GM12878 (cell line): ENCODE results near the gene PSTPIP2. TPM values are rescaled to one million over a fixed set of nuclear protein-coding genes. Genes with fewer than 3 reads are reported as not detected.
A peak's percentile ranks its signal among the peaks of the same experiment; 100 is the strongest.

ENCODE experiments used
- CHD1 ChIP-seq: IDR thresholded peaks from 2 replicates; pipeline ENCODE4 v1.6.1; 2012; ENCODE audit warnings: low read depth, low read length, improper control_type of control experiment
- EGR1 ChIP-seq, 2 experiments: IDR thresholded peaks; 1 replicate in 1 of 2; 2 replicates in 1 of 2; pipeline ENCODE4 v1.6.1; 2011 to 2012; ENCODE audit warnings: low read depth in 2 of 2, low read length in 2 of 2, borderline replicate concordance in 1 of 2, mild to moderate bottlenecking in 1 of 2, moderate library complexity in 1 of 2
- EP300 ChIP-seq, 2 experiments: fragments of 150-350 bp in 1 of 2; IDR thresholded peaks; 2 replicates each; pipeline ENCODE4 v1.6.1; 2011 to 2012; ENCODE audit warnings: low read depth in 2 of 2, low read length in 2 of 2, borderline replicate concordance in 1 of 2, improper control_type of control experiment in 1 of 2, inconsistent platforms in 1 of 2; ENCODE audit not compliant: control insufficient read depth in 1 of 2
- HCFC1 ChIP-seq: fragments of 150-350 bp; IDR thresholded peaks from 2 replicates; pipeline ENCODE4 v1.6.1; 2014; ENCODE audit warnings: low read length
- MTA3 ChIP-seq: IDR thresholded peaks from 2 replicates; pipeline ENCODE4 v1.6.1; 2012; ENCODE audit warnings: low read length, inconsistent platforms, borderline replicate concordance
- NBN ChIP-seq: fragments of 450-650 bp; IDR thresholded peaks from 2 replicates; pipeline ENCODE4 v1.6.1; 2016
- PML ChIP-seq: IDR thresholded peaks from 2 replicates; pipeline ENCODE4 v1.6.1; 2012; ENCODE audit warnings: low read length, inconsistent platforms
- RAD21 ChIP-seq: IDR thresholded peaks from 2 replicates; pipeline ENCODE4 v1.6.1; 2011; ENCODE audit warnings: mild to moderate bottlenecking, low read depth, low read length, moderate library complexity; ENCODE audit not compliant: insufficient read depth
- RB1 ChIP-seq: fragments of 450-650 bp; formaldehyde crosslinking; IDR thresholded peaks from 2 replicates; pipeline ENCODE4 v1.6.1; 2017; ENCODE audit warnings: mild to moderate bottlenecking, borderline replicate concordance
- RBBP5 ChIP-seq: fragments of 200-600 bp; sonication (generic); conservative IDR thresholded peaks from 2 replicates; pipeline ENCODE4 v1.6.1; 2016
- TAF1 ChIP-seq: IDR thresholded peaks from 2 replicates; pipeline ENCODE4 v1.6.1; 2011; ENCODE audit warnings: mild to moderate bottlenecking, low read depth, low read length, borderline replicate concordance
- TCF12 ChIP-seq: IDR thresholded peaks from 2 replicates; pipeline ENCODE4 v1.6.1; 2011; ENCODE audit warnings: low read depth, mild to moderate bottlenecking, low read length
- ZNF274 ChIP-seq: IDR thresholded peaks from one replicate; pipeline ENCODE4 v1.8.0; 2011; ENCODE audit not compliant: insufficient read length, insufficient read depth
- ZNF622 ChIP-seq: fragments of 450-650 bp; IDR thresholded peaks from 2 replicates; pipeline ENCODE4 v1.6.1; 2017; ENCODE audit warnings: mild to moderate bottlenecking, inconsistent platforms
- polyA plus RNA-seq, 11 experiments: library from polyadenylated mRNA; depleted of rRNA in 4 of 11; unstranded in 6 of 11; stranded (reverse) in 5 of 11; fragments of >200 nt; fragmentation: Nextera tagmentation in 4 of 11; fragmentation: Illumina TruSeq in 1 of 11; extraction: Ambion mirVana in 4 of 11; extraction: Trizol in 1 of 11; gene quantifications; 1 replicate in 1 of 11; 2 replicates in 10 of 11; pipeline versions ENCODE4 v1.2.1 to v1.2.3, GENCODE V29; 2011 to 2016; ENCODE audit warnings: inconsistent platforms in 2 of 11, missing spikeins in 2 of 11, low read depth in 1 of 11
- total RNA-seq, 4 experiments: library from RNA; depleted of rRNA in 3 of 4; stranded (reverse); fragments of >200 nt in 3 of 4; fragmentation: Illumina TruSeq in 1 of 4; extraction: Trizol in 1 of 4; gene quantifications; 2 replicates each; pipeline versions ENCODE4 v1.2.1 to v1.2.3, GENCODE V29; 2013 to 2021
- TF ChIP-seq, protein P1 (sequence below): fragments of 450-650 bp; IDR thresholded peaks from 2 replicates; pipeline ENCODE4 v1.6.1; 2017; ENCODE audit warnings: borderline replicate concordance
- TF ChIP-seq, protein P2 (sequence below): IDR thresholded peaks from 2 replicates; pipeline ENCODE4 v1.6.1; 2011; ENCODE audit warnings: borderline replicate concordance, low read depth, mild to moderate bottlenecking, moderate library complexity, mixed read lengths, low read length; ENCODE audit not compliant: insufficient read depth; ENCODE audit errors: extremely low read length
- TF ChIP-seq, protein P3 (sequence below): IDR thresholded peaks from 2 replicates; pipeline ENCODE4 v1.6.1; 2012; ENCODE audit warnings: low read depth, low read length, improper control_type of control experiment
- TF ChIP-seq, protein P4 (sequence below): fragments of 450-650 bp; IDR thresholded peaks from 2 replicates; pipeline ENCODE4 v1.6.1; 2017; ENCODE audit warnings: antibody characterized with exemption, mild to moderate bottlenecking, moderate library complexity
- TF ChIP-seq, protein P5 (sequence below): IDR thresholded peaks from 2 replicates; pipeline ENCODE4 v1.6.1; 2011; ENCODE audit warnings: low read depth, mild to moderate bottlenecking, low read length, moderate library complexity, borderline replicate concordance; ENCODE audit errors: extremely low read depth

The PSTPIP2 gene
- total and polyA plus RNA-seq, 10 of the 15 experiments (the other 5 are each of a cell fraction or from before 2014, with no cell fraction given): 0.69 to 38.4 (median 24.7) TPM

DNA sequence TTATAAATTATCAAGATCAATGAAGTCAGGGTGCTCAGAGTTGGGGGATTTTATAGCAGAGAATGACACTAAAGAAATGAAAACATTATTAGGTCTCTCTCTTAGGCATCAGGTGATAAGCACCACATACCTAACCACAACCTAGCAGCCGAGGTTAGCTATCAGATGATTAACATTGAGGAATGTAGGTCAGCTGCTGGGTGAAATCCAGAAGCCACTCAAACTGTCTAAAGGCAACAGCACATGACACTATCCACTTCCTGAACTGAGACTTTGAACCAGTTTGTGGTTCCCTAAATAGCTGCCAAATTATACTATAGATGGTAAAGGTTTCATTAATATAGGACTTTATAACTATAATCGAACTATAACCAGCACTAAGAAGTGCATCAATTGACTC, 109.6 kb downstream of the PSTPIP2 start (continued):
- TF ChIP-seq, protein P1, sequence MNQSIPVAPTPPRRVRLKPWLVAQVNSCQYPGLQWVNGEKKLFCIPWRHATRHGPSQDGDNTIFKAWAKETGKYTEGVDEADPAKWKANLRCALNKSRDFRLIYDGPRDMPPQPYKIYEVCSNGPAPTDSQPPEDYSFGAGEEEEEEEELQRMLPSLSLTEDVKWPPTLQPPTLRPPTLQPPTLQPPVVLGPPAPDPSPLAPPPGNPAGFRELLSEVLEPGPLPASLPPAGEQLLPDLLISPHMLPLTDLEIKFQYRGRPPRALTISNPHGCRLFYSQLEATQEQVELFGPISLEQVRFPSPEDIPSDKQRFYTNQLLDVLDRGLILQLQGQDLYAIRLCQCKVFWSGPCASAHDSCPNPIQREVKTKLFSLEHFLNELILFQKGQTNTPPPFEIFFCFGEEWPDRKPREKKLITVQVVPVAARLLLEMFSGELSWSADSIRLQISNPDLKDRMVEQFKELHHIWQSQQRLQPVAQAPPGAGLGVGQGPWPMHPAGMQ: no peak
- TF ChIP-seq, protein P2, sequence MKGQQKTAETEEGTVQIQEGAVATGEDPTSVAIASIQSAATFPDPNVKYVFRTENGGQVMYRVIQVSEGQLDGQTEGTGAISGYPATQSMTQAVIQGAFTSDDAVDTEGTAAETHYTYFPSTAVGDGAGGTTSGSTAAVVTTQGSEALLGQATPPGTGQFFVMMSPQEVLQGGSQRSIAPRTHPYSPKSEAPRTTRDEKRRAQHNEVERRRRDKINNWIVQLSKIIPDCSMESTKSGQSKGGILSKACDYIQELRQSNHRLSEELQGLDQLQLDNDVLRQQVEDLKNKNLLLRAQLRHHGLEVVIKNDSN: no peak
- TF ChIP-seq, protein P3, sequence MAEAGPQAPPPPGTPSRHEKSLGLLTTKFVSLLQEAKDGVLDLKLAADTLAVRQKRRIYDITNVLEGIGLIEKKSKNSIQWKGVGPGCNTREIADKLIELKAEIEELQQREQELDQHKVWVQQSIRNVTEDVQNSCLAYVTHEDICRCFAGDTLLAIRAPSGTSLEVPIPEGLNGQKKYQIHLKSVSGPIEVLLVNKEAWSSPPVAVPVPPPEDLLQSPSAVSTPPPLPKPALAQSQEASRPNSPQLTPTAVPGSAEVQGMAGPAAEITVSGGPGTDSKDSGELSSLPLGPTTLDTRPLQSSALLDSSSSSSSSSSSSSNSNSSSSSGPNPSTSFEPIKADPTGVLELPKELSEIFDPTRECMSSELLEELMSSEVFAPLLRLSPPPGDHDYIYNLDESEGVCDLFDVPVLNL: no peak
- no peak for TF ChIP-seq MTA3
- TF ChIP-seq ZNF622: no peak
- no peak for TF ChIP-seq RB1
- no peak for TF ChIP-seq RBBP5
- TF ChIP-seq EP300 (IDR thresholded peaks at IDR 0.05; ENCODE audit: borderline replicate concordance in 1 of 2, control insufficient read depth in 1 of 2, low read depth in 2 of 2, low read length in 2 of 2): peak; percentile 50 to 59; a peak in 2 of 4 replicates
- no peak for TF ChIP-seq CHD1
- TF ChIP-seq HCFC1: no peak
- TF ChIP-seq, protein P4, sequence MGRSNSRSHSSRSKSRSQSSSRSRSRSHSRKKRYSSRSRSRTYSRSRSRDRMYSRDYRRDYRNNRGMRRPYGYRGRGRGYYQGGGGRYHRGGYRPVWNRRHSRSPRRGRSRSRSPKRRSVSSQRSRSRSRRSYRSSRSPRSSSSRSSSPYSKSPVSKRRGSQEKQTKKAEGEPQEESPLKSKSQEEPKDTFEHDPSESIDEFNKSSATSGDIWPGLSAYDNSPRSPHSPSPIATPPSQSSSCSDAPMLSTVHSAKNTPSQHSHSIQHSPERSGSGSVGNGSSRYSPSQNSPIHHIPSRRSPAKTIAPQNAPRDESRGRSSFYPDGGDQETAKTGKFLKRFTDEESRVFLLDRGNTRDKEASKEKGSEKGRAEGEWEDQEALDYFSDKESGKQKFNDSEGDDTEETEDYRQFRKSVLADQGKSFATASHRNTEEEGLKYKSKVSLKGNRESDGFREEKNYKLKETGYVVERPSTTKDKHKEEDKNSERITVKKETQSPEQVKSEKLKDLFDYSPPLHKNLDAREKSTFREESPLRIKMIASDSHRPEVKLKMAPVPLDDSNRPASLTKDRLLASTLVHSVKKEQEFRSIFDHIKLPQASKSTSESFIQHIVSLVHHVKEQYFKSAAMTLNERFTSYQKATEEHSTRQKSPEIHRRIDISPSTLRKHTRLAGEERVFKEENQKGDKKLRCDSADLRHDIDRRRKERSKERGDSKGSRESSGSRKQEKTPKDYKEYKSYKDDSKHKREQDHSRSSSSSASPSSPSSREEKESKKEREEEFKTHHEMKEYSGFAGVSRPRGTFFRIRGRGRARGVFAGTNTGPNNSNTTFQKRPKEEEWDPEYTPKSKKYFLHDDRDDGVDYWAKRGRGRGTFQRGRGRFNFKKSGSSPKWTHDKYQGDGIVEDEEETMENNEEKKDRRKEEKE: no peak
- TF ChIP-seq ZNF274: no peak
- TF ChIP-seq RAD21: no peak
- TF ChIP-seq TCF12: no peak
- no peak for TF ChIP-seq TAF1
- TF ChIP-seq, protein P5, sequence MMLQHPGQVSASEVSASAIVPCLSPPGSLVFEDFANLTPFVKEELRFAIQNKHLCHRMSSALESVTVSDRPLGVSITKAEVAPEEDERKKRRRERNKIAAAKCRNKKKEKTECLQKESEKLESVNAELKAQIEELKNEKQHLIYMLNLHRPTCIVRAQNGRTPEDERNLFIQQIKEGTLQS: no peak
- no peak for TF ChIP-seq PML
- TF ChIP-seq EGR1 (IDR thresholded peaks at IDR 0.05; ENCODE audit: borderline replicate concordance in 1 of 2, low read depth in 2 of 2, low read length in 2 of 2): no peak
- no peak for TF ChIP-seq NBN
